Activated CD8-positive, alpha-beta memory T cell treated with anti-CD3 and anti-CD28 coated beads for 1 hour (primary cell): Measurements from ENCODE around the gene SLC6A8.
"Not testable (repeated sequence)": the region's sequence is repeated elsewhere in the genome, so short reads cannot be mapped to it uniquely, and the experiment has no call there.

ENCODE experiments used
- DNase-seq, 2 donors: peaks; one replicate each; pipeline ENCODE4 v3.0.0-alpha.2; 2020; ENCODE audit warnings: low read depth in 1 of 2; ENCODE audit errors: extremely low read depth in 1 of 2

The SLC6A8 gene

DNA sequence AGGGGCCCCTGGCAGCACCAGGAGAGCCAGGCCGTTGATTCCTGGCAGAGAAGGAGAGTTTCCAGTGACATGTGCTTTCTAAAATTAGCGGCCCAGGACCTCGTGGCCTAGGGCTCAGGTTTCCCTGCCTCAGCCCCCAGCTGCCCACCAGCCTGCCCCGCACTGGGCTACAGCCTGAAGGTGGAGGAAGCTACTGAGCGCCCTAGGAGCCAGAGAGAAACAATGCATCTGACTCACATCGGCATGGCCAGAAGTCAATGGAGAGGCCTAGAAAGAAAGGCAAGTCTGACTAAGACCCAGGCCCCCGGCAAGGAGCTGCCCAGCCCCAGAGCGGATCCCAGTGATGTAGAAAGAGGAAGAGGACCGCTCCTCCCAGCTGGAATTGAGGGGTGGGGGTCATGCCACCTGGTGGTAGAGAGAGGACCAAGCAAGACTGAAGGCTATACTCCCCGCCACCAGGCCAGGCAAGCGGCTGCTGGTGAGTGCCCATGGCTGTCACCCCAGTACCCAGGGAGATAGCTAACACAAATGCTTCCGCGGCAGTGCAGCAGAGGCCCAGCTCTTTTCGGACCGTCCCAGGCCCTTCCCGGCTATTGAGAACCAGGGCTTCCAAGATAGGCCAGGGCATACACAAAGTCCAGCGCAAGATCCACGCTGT, 17.8 kb downstream of the SLC6A8 start:
- not testable (repeated sequence) for DNase-seq

DNA sequence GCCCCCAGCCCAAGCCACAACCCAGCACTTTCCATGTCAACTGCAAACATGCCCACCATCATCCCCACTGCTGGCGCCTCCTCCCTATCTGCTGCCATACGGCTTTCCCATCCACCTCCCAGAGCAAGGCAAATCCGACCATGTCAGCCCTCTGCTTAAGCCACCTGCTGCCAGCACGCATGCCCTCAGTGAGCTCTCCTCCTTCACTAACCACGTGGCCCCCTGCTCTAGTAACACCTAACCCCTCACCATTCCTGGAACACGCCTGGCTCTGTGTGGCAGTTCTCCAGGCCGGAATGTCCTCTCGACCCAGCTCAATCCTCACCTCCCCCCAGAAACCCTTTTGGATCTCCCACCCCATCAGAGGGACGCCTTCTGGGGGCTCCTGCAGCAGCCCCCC, 19.1 kb downstream of the SLC6A8 start:
- DNase-seq, result no peak

DNA sequence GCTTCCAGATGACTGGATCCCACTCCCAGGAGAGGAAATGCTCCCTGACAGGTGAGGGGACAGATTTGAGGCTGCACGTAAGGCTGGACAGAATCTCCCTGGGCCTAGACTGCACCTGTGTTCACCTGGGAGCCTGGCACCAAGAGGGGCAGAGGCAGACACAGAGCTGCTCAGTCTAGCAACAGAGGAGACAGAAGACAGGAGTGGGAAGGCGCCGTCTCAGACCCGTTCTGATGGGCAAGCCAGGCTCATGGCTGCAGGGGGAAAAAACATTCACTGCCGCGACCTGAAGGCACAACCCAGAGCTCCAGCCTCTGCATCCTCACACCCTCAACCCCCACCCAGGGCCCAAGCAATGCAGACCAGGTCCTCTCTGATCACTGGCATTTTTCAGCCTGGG, 19.7 kb downstream of the SLC6A8 start:
- no peak for DNase-seq

DNA sequence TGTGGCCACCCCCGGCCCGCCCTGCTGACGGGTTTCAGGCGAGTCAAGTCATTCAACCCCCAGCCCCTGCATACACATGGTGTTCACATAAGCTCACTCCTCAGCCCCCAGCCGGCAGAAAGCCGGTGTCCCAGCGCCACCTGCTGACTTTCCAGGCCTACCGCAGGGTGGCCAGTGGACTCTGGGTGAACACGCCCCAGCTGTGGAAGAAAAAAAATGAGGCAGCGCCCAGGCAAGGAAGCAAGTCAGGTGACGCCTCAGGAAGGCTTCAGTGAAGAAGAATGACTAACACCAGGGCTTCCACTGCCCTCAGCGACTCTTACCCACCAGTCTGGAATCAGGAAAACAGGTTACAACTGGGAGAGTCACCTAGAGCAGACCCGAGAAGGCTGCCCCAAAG, 20.7 kb downstream of the SLC6A8 start:
- DNase-seq, result no peak

DNA sequence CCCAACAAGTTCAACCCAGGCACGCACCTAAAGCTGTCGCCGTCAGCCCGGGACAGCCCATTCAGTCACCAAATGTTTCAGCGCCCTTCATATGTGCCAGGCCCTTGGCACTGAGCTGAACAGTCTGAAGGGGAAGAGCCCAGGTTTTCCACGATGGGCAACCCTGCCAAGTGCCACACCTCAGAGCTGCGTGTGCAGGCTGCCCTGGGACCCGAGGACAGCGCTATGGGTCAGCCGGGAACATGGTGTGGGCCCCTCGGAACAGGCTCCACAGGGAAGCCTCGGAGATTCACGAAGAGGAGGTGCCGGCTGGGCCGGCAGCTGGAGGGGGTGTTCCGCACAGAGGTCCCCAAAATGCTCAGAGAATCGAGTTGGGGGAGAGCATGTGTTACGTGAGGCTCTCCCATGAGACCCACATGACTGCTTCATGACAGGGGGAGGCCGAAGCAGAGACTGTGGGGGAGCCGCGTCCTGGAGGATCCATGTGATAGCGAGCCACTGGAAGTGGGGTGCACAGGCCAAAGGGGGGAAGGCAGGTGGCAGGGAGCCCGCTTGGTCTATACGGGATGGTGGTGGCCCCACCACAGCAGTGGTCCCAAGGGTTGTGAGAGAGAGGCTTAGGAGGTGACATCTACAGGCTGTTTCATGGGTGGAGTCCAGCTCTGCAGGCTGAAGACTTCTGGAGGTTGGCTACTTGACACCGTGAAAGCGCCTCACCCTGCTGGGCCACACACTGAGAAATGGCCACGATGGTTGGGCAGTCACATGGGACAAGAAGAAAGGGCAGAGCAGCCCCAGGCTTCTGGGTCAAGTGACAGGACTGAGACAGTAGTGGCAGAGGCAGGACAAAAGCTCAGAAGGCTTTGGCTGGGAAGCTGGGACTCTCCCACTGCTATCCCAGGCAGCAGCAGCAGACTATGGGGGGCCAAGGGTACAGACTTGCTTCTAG, 22.3 kb downstream of the SLC6A8 start:
- no peak for DNase-seq

DNA sequence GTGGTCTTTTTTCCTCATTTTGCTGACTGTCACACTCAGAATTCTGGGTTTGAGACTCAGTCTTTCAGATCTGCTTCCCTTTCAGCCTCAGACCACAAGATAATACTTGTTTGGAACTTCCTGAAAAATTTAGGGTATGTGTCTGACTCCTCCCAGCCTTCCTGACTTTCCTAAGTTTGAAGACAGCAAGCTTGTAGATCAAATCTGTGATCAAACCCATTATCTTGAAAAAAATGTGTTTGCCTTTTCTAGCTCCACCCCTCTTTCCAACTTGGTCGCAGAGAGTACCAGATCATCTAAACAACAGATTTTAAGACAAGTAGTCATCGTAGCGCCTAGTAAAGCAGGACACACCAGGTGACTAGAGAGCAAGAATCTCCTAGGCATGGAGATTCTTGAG, 26.5 kb downstream of the SLC6A8 start:
- no peak for DNase-seq

DNA sequence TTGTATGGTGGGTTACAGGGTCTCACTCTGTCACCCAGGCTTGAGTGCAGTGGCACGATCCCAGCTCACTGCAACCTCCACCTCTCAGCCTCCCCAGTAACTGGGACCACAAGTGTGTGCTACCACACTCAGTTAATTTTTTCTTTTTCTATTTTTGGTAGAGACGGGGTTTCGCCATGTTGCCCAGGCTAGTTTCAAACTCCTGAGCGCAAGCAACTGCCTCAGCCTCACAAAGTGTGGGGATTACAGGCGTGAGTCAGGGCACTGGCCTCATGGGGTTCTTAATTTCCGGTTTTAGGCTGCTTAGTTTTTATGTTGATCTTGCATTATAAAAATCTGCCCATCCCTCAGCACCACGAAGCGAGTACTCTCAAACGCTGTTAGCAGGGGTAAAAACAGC, 29.7 kb downstream of the SLC6A8 start:
- DNase-seq, result no peak

DNA sequence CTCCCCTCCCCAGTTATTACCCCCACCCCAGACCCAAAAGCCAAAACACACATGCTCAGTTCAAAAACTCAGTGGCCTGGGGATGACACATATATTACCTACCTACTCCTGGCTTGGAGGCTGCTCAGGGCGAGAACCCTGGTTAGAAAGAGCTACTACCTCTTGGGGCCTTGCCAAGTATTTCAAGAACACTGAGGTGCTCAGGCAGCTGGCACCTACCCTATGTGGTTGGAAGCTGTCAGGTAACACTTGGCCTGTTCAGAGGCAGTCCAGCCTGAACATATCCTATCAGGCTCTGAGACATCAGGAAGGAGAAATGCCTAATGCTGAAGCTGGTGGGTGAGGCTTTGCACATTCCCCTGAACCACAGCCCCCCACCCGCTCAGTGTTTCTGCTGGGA, 31.5 kb downstream of the SLC6A8 start:
- no peak for DNase-seq

DNA sequence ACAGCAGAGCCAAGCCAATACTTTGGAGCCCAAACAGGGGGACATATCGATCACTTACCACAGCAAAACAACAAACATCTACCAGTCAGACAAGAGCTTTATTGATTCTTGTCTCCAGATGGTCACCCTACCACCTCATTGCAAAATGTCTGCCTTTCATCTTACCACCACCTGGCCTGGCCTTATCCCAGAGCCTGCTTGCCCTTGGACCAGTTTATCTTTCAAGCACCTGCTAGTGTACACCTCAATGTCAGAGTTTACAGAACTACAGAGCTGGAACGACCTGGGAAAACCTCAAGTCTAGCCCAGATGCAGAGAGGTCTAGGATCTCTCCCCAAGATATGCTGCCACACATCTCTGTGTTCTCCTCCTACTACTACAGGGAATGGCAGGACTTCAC, 32.0 kb downstream of the SLC6A8 start:
- DNase-seq, result no peak

DNA sequence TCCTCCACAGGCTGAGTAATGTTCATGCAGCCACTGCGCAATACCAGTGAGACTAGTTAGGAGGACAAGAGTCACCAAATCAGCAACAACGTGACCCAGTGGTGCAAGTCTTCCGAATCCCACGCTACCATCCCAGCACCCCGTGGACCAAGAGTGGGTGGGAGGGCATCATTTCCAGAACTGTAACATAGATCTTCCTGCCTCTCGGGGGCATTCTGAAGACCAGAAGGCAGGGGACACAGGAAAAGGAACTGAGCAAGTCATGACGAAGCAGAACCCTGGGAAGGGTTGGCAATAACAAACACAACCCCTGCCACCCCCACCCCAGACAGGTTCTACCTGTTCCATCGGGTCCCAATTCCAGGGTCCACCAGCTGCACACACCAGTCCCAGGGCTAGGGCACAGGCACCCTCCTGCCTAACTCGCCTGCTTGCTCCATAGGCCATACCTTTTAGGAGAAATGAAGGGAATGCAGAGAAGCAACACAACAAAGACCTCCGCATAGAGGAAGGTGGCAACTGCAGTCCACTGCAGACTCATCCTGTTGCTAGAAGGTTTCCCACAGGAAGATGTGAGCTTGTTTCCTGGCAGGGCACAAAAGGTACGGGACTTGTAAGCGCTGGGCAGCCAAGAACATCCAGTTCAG, 35.1 kb downstream of the SLC6A8 start:
- no peak for DNase-seq

DNA sequence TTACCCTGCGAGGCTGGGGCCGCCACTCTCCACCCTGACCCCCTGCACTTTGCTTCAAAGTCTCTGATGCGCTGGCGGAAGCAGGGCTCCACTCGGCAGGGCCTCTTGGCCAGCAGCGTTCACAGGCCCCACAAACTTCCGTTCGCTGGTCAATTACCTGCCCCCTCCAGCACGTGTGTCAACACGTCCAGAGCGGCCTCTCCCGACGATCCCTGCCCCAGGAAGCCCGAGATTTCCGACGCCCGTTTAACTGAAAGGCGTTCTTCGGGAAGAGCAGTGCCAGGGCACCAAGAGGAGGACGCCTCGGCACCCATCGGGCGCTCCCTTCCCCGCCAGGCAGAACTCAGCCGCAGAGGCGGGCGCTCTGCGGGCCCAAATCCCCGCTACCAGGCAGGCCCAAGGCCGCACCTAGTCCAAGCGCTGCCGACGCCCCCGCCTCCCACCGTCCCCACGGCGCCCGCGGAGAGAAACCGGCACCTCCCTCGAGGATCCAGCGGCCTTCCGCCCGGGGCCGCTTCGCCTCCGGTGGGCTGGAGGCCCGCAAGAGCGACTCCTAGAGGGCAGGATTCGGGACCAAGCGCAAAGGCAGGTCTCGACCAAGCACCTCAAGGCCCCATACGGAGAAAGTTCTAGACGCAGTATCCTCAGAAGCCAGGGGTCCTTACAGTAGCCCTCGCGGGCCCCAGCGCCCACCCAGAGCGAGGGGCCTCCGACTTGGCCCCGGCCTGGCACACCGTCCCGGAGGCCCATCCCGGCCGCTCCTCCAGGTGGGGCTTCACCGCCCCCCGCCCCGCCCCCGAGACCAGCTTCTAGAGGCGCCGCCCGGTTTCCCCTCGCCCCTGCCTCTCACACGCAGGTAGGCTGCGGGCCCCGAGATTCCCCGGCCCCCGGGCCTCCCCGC, 35.9 kb downstream of the SLC6A8 start:
- peak in 1 of 2 donors; percentile 16 for DNase-seq

DNA sequence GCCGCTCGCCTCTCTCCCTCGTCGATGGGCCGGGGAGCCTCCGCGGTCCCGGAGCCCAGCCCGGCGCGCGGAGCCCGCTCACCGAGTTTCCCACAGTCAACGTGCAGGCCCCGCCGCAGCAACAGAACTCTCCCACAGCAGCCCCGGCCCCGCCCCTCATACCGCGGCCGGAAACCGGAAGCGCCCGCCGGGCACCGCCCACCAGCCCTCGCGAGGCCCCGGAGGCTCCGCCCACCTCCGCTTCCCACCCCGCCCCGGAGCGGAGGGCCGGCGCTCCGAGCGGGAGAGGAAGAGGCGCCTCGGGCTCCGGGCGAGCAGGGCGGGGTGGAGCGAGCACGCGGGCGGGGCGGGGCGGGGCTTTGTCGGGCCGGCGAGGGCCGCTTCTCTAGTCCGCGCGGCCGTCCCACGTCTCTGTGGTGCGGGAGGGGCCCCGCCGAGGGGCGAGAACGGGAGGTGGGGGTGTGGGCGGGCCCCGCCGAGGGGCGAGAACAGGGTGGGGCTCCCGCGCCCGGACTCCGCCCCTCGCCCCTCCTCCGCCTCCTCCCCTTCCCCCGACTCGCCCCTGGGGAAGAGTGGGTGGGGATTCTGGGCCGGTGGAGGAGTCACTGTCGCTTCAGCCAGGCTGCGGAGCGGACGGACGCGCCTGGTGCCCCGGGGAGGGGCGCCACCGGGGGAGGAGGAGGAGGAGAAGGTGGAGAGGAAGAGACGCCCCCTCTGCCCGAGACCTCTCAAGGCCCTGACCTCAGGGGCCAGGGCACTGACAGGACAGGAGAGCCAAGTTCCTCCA, 36.7 kb downstream of the SLC6A8 start, which contains the start of the genes ABCD1 and BCAP31:
Gene ABCD1, plus strand, starts transcription at position 605 of the 787 bp plus-strand sequence. CDS start 411 bp downstream, outside the sequence.
Gene BCAP31, minus strand, starts transcription at position 136 of the 787 bp plus-strand sequence. CDS start 1,143 bp downstream, outside the sequence.
- DNase-seq, result peak; percentile 60 to 76

DNA sequence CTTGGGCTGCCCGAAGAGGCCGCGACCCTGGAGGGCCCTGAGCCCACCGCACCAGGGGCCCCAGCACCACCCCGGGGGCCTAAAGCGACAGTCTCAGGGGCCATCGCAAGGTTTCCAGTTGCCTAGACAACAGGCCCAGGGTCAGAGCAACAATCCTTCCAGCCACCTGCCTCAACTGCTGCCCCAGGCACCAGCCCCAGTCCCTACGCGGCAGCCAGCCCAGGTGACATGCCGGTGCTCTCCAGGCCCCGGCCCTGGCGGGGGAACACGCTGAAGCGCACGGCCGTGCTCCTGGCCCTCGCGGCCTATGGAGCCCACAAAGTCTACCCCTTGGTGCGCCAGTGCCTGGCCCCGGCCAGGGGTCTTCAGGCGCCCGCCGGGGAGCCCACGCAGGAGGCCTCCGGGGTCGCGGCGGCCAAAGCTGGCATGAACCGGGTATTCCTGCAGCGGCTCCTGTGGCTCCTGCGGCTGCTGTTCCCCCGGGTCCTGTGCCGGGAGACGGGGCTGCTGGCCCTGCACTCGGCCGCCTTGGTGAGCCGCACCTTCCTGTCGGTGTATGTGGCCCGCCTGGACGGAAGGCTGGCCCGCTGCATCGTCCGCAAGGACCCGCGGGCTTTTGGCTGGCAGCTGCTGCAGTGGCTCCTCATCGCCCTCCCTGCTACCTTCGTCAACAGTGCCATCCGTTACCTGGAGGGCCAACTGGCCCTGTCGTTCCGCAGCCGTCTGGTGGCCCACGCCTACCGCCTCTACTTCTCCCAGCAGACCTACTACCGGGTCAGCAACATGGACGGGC, 37.5 kb downstream of the SLC6A8 start:
- no peak for DNase-seq

DNA sequence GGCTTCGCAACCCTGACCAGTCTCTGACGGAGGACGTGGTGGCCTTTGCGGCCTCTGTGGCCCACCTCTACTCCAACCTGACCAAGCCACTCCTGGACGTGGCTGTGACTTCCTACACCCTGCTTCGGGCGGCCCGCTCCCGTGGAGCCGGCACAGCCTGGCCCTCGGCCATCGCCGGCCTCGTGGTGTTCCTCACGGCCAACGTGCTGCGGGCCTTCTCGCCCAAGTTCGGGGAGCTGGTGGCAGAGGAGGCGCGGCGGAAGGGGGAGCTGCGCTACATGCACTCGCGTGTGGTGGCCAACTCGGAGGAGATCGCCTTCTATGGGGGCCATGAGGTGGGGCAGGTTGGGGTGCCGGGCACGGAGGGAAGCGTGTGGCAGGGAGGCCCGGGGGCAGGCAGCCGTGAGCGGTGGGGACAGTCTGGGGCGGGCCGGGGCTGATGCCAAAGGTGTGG, 38.1 kb downstream of the SLC6A8 start:
- no peak for DNase-seq

DNA sequence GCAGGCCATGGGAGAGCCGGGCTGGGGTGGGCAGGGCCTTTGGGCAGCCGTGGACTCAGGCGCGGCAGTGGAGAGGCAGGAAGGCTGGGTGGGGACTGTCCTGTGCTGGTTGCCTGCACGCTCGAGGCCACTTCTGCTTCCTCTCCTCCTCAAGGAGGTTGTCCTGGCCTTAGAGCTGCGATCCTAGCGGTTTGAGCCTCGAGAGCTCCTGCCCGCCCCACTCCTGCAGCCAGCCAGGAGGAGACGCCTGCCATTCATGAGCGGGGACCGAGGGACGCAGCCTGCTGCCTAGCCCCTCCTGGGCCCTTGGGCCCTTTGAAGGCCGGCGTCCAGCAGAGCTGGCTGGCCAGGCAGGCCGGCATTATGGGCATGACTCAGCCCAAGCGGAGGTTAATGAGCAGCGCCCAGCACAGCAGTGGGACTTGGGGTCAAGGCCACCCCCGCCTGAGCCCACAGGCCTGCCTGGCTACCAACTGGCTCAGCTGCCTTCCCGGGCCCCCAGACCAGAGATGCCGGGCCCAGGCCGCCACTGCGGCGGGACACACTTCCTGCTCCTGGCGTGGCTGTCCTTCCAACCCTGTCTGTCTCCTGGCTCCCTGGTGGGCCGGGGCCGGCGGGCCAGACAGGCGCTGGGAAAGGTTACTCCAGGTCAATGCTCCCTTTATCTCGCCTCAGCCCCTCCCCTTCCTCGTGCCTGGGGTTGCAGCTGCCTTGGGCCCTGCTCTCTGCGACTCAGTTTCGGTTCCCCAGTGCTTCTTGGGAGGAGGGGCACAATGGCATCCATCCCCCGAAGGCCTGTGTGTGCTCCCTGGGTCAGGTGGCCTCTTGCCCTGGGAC, 38.8 kb downstream of the SLC6A8 start:
- DNase-seq, result no peak

DNA sequence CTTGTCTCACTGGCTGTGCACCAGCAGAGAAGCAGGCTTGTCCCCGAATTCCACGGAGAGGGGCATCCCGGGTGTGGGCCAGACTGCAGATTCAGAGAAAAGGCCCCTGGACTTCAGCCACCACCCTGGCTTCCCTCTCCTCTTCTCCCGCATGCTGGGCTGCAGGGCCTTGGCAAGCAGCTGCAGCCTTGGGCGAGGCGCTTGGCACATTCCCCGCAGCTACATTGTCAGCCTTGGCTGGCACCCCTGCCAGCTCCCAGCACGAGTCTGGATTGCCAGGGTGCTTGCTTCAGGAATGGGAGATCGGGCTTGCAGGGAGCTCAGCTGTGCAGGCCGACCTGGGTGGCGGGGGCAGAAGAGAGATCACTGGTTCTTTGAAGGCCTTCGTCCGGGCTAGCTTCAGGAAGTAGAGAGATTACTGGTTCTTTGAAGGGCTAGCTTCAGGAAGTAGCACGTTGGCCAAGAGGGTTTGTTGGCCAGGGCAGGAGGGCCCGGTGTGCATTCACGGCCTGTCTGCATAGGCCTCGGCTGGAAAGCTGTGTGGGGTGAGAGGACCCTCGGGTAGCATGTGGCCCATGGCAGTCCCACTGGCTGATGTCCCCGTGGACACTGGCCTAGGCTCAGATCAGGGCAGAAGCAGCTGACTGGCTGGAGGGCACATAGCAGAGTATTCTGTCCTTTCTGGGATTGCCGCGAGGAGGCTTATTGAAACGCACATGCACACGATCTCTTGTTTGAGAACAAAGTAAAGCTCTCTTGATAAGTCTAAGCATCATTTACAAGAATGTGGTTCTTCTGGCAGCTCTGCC, 39.6 kb downstream of the SLC6A8 start:
- DNase-seq, result no peak

DNA sequence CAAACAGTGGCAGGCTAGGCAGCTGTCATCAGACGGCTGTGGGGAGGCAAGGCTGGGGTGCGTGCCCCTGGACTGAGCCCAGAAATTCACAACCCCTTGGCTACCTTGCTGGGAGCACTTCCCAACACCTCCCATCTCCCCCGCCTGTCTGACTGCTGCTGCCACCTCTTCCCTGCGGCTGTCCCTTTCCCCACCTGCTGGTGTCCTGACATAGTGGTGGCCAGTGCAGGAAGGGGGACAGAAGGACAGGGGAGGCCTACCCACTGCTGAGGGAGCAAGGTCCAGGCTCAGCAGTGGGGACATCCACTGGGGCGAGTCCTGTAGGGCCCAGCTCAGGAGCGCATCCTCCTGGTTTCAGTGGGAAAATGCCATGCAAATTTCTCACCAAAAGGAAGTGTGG, 40.4 kb downstream of the SLC6A8 start:
- no peak for DNase-seq
